Activated CD8-positive, alpha-beta T cell treated with anti-CD3 and anti-CD28 coated beads, Interleukin-2, amount 10 ng/mL, durations not matched to agents 7 days and 5 days (primary cell): Measurements from ENCODE around the gene MXRA8. TPM values are rescaled to one million over a fixed set of nuclear protein-coding genes. Genes with fewer than 3 reads are reported as not detected.

Source experiments
- ATAC-seq: fragments of 150-1000 bp; cut with Tn5 transposase; one replicate; pipeline ENCODE4 v1.10.0; 2021; ENCODE audit warnings: moderate library complexity
- CTCF ChIA-PET: fragments of 350-600 bp; sonication (Branson Sonifier 250); formaldehyde crosslinking; loops from one replicate; lab custom pipeline; 2021; ENCODE audit warnings: antibody characterized with exemption; lab: Charles Lee
- POLR2A ChIA-PET: fragments of 350-600 bp; sonication (Branson Sonifier 250); formaldehyde crosslinking; loops from one replicate; lab custom pipeline; 2021; ENCODE audit warnings: antibody characterized with exemption; lab: Charles Lee
- DNase-seq: peaks from one replicate; pipeline ENCODE4 v3.0.0-alpha.2; 2020
- H3K27ac Mint-ChIP-seq: one replicate; pipeline ENCODE4 v1.8.0; 2021; ENCODE audit warnings: mild to moderate bottlenecking, mixed read lengths
- H3K27me3 Mint-ChIP-seq: one replicate; pipeline ENCODE4 v1.8.0; 2021; ENCODE audit warnings: low read depth, mixed read lengths
- H3K36me3 Mint-ChIP-seq: one replicate; pipeline ENCODE4 v1.8.0; 2021; ENCODE audit warnings: low read depth, mixed read lengths
- H3K4me1 Mint-ChIP-seq: one replicate; pipeline ENCODE4 v1.8.0; 2021; ENCODE audit warnings: low read depth, mixed read lengths
- H3K4me3 Mint-ChIP-seq: one replicate; pipeline ENCODE4 v1.8.0; 2021; ENCODE audit warnings: mild to moderate bottlenecking, mixed read lengths
- H3K9me3 Mint-ChIP-seq: one replicate; pipeline ENCODE4 v1.8.0; 2022; ENCODE audit warnings: mixed read lengths; ENCODE audit not compliant: insufficient read depth
- total RNA-seq, 2 experiments: library from RNA; stranded (reverse); gene quantifications; one replicate each; pipeline ENCODE4 v1.2.3, GENCODE V29; 2021

Gene MXRA8
- total RNA-seq, 2 experiments from 2014 or later = not detected

DNA sequence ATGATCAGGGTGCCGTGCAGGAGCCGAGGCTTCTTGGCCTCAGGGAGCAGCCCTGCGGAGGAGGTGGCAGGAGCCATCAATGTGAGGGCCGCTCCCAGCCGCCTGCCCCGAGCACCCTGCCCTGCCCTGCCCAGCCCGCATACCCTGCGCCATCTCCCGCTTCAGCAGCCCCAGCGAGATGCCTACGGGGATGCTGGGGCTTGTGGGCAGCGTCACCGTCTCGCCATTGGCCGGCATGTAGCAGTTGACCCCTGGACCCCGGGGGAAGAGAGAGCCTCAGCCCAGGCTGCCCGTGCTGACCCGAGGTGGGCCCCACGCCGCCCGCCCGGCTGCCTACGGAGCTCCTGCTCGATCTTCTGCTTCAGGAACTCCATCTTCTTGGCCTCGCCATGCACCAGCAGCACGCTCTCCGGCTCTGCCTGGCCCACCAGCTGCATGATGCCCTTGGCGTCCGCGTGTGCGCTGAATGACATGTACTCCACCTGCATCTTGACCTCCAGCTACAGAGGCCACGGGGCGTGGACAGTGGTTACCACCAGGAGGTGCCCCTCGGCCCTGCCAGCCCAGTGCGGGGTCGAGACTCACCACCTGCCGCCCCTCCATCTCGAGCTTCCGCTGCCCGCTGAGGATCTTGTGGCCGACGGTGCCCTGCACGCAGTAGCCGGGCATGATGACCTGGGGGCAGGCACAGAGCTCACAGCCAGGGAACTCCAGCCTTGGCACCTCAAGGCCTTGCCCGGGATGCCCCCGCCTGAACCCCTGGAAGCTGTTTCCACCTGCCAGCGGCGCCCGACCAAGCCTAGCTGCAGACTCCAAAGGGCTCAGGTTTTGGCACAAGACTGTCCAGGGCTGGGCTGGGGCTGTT, 45.7 kb downstream of the MXRA8 start:
- no peak overlapping the region for H3K4me3 Mint-ChIP-seq
- ChIA-PET POLR2A (no interaction called here), CTCF (interaction anchor here (1.3 kb wide), 1 partner anchor 191 kb away, joined by 7 read pairs; no protein-coding TSS in a partner anchor)
- H3K4me1 Mint-ChIP-seq = peaks cover 5% of the 10 kb centered on the region
- no peaks in the 10 kb centered on the region for H3K9me3 Mint-ChIP-seq
- H3K27me3 Mint-ChIP-seq = no peaks in the 10 kb centered on the region
- DNase-seq = no peak
- H3K27ac Mint-ChIP-seq = no peak overlapping the region
- H3K36me3 Mint-ChIP-seq = peaks cover 31% of the 10 kb centered on the region
- no peak for ATAC-seq

DNA sequence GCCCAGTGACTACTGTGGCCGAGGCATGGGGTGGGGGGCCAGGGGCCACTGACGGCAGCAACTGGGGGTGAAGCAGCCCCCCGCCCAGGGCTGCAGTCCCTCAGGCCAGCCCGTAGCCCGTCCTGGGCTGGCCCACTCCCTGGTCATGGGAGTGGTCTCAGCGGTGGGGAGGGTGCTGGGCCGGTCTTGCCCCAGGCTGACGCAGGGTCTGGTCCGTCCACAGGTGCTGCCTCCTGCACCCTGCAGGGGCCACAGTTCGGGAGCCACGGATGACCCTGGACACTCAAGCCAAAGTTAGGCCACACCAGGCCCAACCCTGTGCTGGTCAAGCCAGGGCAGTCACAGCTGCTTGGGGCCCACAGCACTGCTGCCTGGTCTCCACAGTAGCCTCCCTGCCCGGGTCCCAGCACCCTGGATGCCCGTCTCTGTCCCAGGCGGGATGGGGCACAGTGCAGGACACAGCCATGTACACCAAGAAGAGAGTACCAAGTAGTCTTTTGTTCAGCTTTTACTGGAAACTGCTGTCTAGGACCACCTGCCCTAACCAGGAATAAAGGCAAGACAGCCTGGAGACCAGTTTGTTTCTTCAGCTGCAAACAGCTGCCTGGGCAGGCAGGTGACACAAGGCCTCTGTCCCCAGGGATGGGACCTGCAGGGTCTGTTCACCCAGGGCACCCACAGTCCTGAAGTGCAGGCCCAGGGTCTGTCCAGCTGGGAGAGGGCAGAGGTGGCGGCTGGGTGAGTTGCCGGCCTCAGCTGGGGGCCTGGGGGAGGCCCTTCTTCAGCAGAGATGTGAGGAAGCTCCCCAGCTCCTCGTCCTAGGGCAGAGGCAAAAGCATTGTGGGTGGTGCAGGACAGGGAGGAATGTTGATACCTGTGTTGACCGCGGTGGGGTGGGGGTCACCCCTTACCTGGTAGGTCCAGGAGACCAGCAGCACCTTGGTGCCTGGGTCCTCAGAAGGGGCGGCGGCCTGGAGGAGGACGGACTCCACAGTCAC, 46.9 kb downstream of the MXRA8 start:
- no peak overlapping the region for H3K4me3 Mint-ChIP-seq
- peaks cover 10% of the 10 kb centered on the region for H3K4me1 Mint-ChIP-seq
- no peak overlapping the region for H3K27ac Mint-ChIP-seq
- no peaks in the 10 kb centered on the region for H3K27me3 Mint-ChIP-seq
- POLR2A ChIA-PET = interaction anchor here (1.2 kb wide), 1 partner anchor 10 kb away, joined by 4 read pairs; no protein-coding TSS in a partner anchor
- H3K9me3 Mint-ChIP-seq = no peaks in the 10 kb centered on the region
- no peak for ATAC-seq
- CTCF ChIA-PET = interaction anchor here (1.3 kb wide), 1 partner anchor 247 kb away, joined by 3 read pairs; no protein-coding TSS in a partner anchor
- peaks cover 27% of the 10 kb centered on the region for H3K36me3 Mint-ChIP-seq
- DNase-seq = no peak

DNA sequence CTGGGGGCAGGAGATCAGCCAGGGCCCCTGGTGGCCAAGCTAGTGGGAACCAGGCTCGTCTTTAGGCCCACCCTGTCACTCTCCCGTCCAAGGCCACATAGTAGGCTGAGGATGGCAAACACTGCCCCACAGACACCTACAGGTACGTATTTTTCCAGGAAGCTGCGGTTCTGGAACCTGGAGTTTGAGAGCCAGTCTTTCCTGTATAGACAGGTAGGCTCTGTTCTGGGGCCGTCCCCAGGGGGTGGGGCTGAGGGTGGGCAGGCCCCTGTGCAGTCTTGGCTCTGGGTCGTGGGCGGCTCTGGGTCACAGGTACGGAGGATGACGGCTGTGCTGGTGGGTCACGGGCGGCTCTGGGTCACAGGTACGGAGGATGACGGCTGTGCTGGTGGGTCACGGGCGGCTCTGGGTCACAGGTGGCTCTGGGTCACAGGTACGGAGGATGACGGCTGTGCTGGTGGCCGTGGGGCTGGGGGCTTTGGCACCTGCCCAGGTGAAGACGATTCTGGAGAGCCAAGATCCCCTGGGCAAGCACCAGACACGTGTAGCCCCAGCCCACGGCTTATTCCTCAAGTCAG, 47.8 kb downstream of the MXRA8 start:
- H3K36me3 Mint-ChIP-seq = peaks cover 21% of the 10 kb centered on the region
- CTCF ChIA-PET = no interaction called here
- peak overlapping the region; percentile 63 for H3K27ac Mint-ChIP-seq
- ATAC-seq = no peak
- DNase-seq = no peak
- peak overlapping the region; percentile 77 for H3K4me3 Mint-ChIP-seq
- POLR2A ChIA-PET = no interaction called here
- peaks cover 17% of the 10 kb centered on the region for H3K4me1 Mint-ChIP-seq
- H3K27me3 Mint-ChIP-seq = no peaks in the 10 kb centered on the region
- no peaks in the 10 kb centered on the region for H3K9me3 Mint-ChIP-seq

DNA sequence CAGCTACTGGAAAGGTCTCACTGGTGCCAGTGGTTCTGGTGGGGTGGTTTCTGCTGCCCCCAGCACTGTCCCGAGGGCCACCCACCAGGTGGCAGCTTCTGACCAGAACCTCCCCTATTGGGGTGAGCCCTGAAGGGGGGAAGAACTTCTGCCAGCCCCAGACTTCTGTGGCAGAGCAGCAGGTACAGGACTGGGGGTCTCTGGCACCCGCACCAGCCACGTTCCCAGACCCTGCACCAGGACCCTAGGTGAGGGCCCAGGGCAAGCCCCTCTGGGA, 48.3 kb downstream of the MXRA8 start:
- Mint-ChIP-seq H3K9me3 (no peaks in the 10 kb centered on the region), H3K27ac (peak overlapping the region; percentile 64), H3K4me3 (peak overlapping the region; percentile 77), H3K4me1 (peaks cover 18% of the 10 kb centered on the region), H3K36me3 (peaks cover 21% of the 10 kb centered on the region), H3K27me3 (no peaks in the 10 kb centered on the region)
- POLR2A ChIA-PET = no interaction called here
- DNase-seq = no peak
- ATAC-seq = no peak
- CTCF ChIA-PET = interaction anchor here (0.7 kb wide), 1 partner anchor 595 kb away, joined by 5 read pairs; no protein-coding TSS in a partner anchor

DNA sequence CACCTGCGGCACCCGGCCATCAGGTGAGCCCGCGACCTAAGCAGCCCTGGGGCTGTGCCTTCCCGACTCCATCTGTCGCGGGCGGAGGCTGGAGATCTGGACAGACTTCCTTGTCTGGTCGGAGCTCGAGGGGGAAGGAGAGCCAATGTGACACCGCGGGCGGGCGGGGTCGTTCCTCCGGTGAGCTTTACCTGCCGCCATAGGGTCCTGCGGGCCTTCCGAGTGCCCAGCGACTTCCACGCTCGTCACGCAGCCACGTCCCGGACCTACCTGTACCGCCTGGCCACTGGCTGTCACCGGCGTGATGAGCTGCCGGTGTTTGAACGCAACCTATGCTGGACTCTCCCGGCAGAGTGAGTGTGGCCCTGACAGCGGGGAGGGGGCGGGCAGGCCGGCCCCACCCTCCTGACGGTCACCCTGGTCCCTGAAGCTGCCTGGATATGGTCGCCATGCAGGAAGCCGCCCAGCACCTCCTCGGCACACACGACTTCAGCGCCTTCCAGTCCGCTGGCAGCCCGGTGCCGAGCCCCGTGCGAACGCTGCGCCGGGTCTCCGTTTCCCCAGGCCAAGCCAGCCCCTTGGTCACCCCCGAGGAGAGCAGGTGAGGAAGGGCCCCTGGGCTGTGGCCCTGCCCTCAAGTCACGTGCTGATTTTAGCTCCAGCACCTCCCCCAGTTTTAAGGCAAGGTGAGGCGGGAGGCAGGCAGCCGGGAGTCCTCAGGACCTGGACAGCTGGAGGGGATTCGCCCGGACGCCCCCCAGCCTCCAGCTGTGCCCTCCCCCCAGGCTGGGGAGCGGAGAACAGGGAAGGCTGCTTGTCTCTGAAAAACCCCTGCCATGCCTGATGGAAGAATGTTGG, 48.9 kb downstream of the MXRA8 start:
- ATAC-seq = no peak
- no peaks in the 10 kb centered on the region for H3K27me3 Mint-ChIP-seq
- ChIA-PET POLR2A (no interaction called here), CTCF (interaction anchor here (0.7 kb wide), 1 partner anchor 596 kb away, joined by 5 read pairs; no protein-coding TSS in a partner anchor)
- H3K4me1 Mint-ChIP-seq = peaks cover 21% of the 10 kb centered on the region
- H3K27ac Mint-ChIP-seq = peak overlapping the region; percentile 70
- no peaks in the 10 kb centered on the region for H3K9me3 Mint-ChIP-seq
- no peak for DNase-seq
- peak overlapping the region; percentile 77 for H3K4me3 Mint-ChIP-seq
- H3K36me3 Mint-ChIP-seq = peaks cover 17% of the 10 kb centered on the region

DNA sequence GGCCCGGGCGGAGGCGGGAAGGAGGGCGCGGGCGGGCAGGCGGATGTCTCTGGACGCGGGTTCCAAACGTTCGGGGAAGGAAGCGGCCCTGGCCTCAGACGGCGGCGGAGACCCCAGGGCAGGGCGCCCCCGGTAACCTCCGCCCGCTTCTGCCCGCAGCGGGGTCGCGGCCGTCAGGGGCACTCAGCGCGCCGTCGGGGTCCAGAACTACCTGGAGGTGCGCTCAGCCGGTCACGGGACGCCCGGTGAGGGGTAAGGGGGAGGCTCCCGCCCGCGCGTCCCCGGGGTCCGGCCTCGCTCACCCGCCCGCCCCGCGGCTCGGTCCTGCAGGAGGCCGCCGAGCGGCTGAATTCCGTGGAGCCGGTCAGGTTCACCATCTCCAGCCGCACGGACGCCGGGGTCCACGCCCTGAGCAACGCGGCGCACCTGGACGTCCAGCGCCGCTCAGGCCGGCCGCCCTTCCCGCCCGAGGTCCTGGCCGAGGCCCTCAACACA, 49.6 kb downstream of the MXRA8 start:
- H3K4me1 Mint-ChIP-seq = peaks cover 23% of the 10 kb centered on the region
- peak overlapping the region; percentile 89 for H3K27ac Mint-ChIP-seq
- H3K4me3 Mint-ChIP-seq = peak overlapping the region; percentile 84
- no peak for ATAC-seq
- POLR2A ChIA-PET = no interaction called here
- CTCF ChIA-PET = no interaction called here
- H3K36me3 Mint-ChIP-seq = peaks cover 16% of the 10 kb centered on the region
- no peaks in the 10 kb centered on the region for H3K9me3 Mint-ChIP-seq
- DNase-seq = no peak
- H3K27me3 Mint-ChIP-seq = no peaks in the 10 kb centered on the region

DNA sequence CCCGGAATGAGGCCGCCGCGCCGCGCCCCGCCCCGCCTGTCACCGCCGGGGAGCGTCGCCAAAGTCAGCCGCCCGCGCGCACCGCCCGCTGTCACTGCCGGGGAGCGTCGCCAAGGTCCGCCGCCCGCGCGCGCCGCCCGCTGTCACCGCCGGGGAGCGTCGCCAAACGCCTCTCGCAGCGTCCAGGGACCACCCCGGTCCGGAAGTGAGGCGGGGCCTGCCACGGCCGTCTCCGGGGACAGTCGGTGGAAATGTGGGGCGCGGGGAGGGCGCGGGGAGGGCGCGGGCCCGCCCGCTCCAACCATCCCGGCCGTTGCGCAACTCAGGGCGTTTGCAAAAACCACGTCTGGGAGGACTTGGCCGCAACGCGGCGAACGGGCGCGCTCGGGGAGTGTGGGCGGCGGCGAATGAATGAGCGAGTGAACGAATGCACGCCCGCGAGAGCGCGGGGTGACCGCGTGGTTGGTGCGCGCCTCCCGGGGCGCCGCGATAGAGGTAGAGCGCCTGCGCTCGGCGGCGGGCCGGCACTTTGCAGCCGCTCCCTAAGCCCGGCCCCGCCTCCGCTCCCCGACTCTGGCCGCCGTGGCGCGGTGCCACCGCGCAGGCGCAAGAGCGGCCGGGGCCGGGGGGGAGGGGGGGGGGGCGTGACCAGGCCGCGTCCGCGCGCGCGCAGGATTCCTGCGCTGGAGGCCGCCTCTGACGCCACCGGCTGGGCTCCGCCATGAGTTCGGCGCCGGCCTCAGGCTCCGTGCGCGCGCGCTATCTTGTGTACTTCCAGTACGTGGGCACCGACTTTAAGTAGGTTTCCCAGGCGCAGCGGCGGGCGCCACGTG, 50.2 kb downstream of the MXRA8 start, which contains the start of the genes ACAP3 and PUSL1:
Gene ACAP3, minus strand, starts transcription at position 8 of the 833 bp plus-strand sequence. CDS start 115 bp downstream, outside the sequence.
Gene PUSL1, plus strand, starts transcription at position 675 of the 833 bp plus-strand sequence. Its CDS starts 47 bp downstream, at position 722.
- Mint-ChIP-seq H3K27ac (peak within 1 kb of the TSS; percentile 95), H3K4me3 (peak within 1 kb of the TSS; percentile 84), H3K4me1 (peaks cover 23% of the 10 kb centered on the region), H3K36me3 (peaks cover 9% of the 10 kb centered on the region), H3K27me3 (no peaks in the 10 kb centered on the region), H3K9me3 (no peaks in the 10 kb centered on the region)
- peak; percentile 67 for ATAC-seq
- CTCF ChIA-PET = no interaction called here
- DNase-seq = peak; percentile 91
- POLR2A ChIA-PET = no interaction called here

DNA sequence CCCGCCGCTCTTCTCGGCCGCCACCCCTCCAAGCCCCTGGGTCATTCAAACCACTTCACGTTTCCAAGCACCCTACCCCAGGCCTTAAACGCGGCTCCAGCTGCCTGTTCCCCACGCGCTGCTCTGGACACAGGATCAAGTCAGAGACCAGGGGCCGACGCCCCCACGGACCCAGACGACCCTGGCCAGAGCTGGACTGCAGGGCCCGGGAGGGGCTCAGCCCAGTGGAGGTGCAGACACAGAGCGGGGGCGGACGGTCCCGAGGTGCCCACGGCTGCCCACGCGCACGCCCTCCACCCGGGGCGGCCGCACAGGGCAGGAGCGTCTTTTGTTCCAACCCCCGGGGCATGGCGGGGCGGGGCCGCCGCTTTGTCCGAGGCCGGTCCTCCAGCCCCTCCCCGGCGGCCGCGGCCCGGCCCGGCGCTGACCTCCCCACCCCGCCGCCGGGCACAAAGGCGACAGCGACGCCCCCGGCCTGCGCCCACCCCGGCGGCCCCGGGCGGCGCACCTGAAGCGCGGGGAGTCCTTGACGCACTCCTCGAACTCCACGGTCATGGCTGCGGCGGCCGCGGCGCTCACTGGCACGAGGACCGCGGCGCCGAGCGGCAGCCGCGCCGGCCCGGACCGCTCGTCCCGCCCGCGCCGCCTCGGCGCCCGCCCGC, 51.0 kb downstream of the MXRA8 start:
- Mint-ChIP-seq H3K4me1 (peaks cover 23% of the 10 kb centered on the region), H3K27ac (peak overlapping the region; percentile 95), H3K4me3 (peak overlapping the region; percentile 84), H3K27me3 (no peaks in the 10 kb centered on the region), H3K9me3 (no peaks in the 10 kb centered on the region), H3K36me3 (peaks cover 6% of the 10 kb centered on the region)
- ATAC-seq (peak; percentile 5), DNase-seq (no peak)
- CTCF ChIA-PET = interaction anchor here (1.0 kb wide), 1 partner anchor 185 kb away, joined by 4 read pairs; no protein-coding TSS in a partner anchor
- POLR2A ChIA-PET = no interaction called here

DNA sequence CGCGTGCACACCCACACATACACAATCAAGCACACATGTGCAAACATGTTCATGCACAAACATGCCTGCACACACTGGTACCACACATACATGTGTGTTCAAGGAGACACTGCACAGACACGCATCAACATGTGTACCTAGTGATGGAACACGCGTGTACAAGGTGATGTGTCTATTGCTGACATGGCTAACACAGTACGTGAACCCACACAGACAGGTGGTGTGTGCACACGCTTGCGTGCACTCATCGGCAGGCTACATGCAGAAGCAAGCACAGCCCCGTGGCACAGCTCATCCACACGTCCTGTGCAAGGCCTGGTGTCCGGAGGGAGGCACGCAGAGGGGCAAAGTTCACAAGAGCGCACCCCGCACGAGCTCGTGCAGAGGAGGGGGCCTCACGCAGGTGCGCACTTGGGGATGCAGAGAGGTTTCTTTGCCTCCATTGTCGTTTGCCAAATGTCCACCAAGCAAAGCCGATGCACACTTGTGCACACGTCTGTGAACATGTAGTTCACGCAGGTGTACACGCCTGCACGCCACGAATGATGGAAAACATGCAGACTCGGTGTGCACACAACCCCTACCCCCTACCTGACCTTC, 51.6 kb downstream of the MXRA8 start:
- ChIA-PET CTCF (interaction anchor here (1.0 kb wide), 1 partner anchor 184 kb away, joined by 4 read pairs; no protein-coding TSS in a partner anchor), POLR2A (no interaction called here)
- ATAC-seq = no peak
- DNase-seq = no peak
- Mint-ChIP-seq H3K4me3 (peak overlapping the region; percentile 84), H3K27ac (peak overlapping the region; percentile 95), H3K4me1 (peaks cover 23% of the 10 kb centered on the region), H3K27me3 (no peaks in the 10 kb centered on the region), H3K9me3 (no peaks in the 10 kb centered on the region), H3K36me3 (peaks cover 6% of the 10 kb centered on the region)
